DMS 273 treated with DMSO at 0.1 percent for 48 hours (cell line): ENCODE results near the gene NUP85.
"Not testable (repeated sequence)": the region's sequence is repeated elsewhere in the genome, so short reads cannot be mapped to it uniquely, and the experiment has no call there.

ENCODE experiments used
- DNase-seq: peaks from one replicate; lab custom pipeline; 2025; lab: John Stamatoyannopoulos, UW

NUP85 gene

DNA sequence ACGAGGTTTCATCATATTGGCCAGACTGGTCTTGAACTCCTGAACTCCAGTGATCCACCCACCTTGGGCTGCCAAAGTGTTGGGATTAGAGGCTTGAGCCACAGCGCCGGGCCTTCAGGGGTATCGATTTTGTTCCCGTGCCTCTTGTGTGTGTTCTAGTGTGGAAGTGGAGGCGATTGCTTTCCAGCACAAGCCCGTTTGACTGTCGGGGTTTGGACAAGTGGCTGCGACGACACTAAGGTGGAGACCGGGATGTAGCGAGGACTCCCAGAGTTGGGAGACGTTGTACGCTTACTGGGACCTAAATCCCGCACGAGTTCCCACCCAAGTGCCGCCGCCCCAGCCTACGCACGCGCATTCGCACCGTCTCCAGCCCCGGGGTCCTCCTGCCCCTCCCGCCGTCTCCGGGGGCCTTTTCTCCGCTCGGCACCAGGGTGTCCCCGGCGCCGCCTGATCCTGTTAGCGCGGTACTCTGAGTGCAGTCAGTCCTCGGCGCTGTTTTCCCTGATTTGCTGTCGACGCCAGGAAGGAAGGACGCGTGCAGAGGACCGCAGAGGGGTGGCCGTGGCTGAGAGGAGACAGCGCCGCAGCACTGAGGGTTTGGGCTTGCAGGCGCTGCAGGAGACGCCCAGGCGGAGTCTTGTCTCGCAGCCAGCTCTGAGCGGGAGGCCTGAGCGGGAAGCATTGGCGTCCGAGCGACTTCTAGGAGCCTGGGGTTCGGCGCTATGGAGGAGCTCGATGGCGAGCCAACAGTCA is at the start of gene NUP85:
Gene NUP85 (plus strand): TSS at position 643 of the 756 bp plus-strand sequence. CDS start 83 bp downstream, at position 726.
- DNase-seq = peak; percentile 86

GRCh38 chr17:75158480-75158879 is 47.0 kb upstream of the NUP85 start:
- not testable (repeated sequence) for DNase-seq

DNA sequence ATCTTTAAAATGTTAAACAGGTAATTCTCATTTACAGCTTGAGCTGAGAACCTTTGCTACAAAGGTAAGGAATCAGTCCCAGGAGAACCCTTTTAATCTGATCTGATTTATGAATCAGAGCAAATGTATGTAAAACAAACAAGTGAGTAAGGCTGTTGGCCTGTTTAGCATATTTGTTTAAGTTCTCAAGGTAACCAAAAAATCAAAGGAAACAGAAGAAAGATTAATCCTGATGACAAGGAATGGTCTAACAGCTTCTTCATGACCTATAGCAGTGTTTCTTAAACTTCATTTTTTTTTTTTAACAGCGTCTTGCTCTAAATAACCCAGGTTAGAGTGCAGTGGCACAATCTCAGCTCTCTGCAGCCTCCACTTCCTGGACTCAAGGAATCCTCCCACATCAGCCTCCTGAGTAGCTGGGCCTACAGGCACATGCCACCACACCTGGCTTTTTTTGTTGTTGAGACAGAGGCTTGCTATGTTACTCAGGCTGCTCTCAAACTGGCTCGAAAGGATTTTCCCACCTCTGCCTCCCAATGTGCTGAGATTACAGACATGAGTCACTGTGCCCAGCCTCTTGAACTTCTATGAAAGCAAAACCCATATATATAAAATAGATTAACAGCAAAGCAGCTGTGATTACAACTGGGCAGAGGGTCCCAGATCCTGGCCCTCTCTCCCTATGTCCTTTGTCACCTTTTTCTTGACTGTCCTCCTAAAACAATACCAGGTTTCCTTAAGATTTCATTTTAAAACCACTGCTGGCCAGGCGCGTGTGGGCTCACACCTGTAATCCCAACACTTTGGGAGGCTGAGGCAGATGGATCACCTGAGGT is 46.1 kb upstream of the NUP85 start:
- no peak for DNase-seq

- DNase-seq = no peak
Measured at GRCh38 chr17:75160211-75160610, 45.3 kb upstream of the NUP85 start.

DNA sequence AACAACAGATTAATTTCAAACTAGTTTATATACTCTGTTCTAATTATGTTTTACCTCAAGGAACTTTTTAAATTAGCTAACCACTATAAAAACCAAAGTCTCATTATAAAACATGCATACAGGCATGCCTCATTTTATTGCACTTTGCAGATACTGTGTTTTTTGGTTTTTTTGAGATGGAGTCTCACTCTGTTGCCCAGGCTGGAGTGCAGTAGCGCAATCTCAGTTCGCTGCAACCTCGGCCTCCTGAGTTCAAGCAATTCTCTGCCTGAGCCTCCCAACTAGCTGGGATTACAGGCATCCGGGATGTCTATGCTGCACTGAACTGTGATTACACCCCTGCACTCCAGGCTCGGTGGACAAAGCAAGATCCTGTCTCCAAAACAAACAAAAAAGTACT is 42.4 kb upstream of the NUP85 start:
- DNase-seq = no peak

- not testable (repeated sequence) for DNase-seq
Measured at GRCh38 chr17:75164606-75165005, 40.9 kb upstream of the NUP85 start.

DNA sequence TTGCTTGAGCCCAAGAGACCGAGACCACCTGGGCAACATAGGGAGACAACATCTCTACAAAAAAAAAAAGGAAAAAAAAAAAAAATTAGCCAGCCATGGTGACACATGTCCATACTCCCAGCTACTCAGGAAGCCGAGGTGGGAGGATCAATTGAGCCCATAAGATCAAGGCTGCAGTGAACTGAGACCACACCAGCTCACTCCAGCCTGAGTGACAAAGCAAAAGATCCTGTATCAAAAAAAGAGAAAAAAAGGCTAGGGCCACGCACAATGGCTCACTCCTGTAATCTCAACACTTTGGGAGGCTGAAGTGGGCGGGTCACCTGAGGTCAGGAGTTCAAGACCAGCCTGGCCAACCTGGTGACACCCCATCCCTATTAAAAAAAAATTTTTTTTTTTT is 36.5 kb upstream of the NUP85 start:
- DNase-seq = no peak

DNA sequence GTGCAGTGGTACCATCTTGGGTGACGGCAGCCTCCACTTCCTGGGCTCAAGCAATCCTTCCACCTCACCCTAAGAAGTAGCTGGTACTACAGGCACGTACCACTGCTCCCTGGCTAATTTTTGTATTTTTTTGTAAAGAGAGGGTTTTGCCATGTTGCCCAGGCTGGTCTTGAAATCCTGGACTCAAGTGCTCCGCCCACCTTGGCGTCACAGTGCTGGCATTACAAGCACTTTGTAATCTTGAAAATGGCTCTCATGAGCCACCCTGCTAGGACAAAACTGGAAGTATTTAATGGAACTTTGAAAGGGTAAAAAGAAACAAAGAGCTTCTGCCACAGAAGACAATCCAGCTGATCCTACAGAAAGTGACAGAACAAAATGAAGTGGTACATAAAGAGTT is 32.0 kb upstream of the NUP85 start:
- DNase-seq = no peak

DNA sequence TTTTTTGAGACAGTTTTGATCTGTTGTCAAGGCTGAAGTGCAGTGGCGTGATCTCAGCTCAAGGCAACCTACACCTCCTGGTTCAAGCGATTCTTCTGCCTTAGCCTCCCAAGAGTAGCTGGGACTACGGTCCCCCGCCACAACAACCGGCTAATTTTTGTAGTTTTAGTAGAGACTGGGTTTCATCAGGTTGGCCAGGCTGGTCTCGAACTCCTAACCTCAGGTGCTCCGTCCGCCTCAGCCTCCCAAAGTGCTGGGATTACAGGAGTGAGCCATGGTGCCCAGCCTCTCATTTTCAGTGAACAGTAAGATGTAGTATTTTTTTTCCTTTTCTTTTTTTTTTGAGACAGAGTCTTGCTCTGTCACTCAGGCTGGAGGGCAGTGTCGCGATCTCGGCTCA is 30.5 kb upstream of the NUP85 start:
- DNase-seq = no peak

- no peak for DNase-seq
Measured at GRCh38 chr17:75176625-75177024, 28.9 kb upstream of the NUP85 start.

DNA sequence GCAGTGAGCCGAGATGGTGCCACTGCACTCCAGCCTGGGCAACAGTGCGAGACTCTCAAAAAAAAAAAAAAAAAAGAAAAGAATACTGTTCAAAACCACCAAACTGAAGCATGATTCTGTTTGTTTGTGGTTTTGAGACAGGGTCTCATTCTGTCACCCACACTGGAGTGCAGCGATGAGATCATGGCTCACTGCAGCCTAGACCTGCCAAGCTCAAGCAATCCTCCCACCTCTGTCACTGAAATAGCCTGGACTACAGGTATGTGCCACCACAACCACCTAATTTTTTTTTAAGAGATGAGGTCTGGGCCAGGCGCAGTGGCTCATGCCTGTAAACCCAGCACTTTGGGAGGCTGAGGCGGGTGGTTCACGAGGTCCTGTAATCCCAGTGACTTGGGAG is 27.0 kb upstream of the NUP85 start:
- no peak for DNase-seq

- DNase-seq = no peak
Measured at GRCh38 chr17:75181110-75181509, 24.4 kb upstream of the NUP85 start.

- no peak for DNase-seq
Measured at GRCh38 chr17:75181608-75182318, 23.7 kb upstream of the NUP85 start.

DNA sequence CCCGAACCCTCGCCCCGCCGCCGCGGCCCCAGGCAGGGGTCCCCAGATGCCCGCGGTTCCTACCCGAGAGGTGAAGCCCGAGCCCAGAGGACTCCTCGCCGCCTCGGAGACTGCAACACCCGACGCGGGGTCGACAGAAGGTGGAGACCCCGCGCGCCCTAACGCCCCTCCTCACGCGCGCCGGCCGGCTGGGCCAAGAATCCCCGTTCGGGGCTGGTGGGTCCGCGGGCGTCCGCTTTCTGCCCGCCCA is 23.2 kb upstream of the NUP85 start:
- no peak for DNase-seq

DNA sequence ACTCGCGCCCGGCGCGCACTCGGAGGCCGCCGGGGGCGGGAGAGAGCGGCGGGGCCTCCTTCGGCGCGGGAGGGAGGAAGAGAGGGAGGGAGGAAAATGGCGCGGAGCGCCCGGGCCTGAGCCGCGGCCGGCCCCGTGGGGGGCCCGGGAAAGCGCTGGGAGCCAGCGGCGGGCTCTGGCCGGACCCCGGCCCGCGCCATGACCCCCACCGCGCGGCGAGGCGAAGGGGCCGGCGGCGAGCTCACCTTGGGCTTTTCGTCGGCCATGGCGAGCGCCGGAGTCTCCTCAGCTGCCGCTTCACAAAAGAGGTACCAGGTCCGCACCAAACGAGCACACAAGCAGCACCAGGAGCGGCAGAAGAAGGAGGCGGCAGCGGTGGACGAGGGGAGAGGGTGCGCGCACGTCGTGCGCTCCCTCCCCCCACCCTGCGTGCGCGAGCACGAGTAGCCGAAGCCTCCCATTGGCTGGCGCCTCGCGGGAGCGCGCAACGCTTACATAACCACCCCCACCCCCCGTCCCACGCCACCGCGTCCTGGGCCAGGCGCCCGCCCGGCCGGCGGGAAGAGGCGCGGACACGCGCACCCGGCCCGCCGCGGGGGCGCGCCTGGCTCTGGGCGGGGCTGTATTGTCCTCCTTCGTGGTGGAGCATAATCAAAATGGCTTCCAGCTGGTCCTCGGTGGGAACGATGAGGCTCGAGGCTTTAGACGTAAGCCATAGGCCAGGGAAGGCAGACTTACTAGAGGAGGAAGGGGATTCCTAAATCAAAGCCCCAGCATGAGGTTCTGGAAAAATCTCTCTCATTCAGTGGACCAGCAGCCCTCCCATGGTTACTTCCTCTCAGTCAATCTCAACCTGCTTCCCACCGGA is 22.7 kb upstream of the NUP85 start, which contains the start of gene SUMO2:
Gene SUMO2 (minus strand): TSS at position 391 of the 868 bp plus-strand sequence. CDS start 125 bp downstream, at position 266.
- DNase-seq = peak; percentile 64

- DNase-seq = no peak
Measured at GRCh38 chr17:75183999-75184884, 21.2 kb upstream of the NUP85 start.

DNA sequence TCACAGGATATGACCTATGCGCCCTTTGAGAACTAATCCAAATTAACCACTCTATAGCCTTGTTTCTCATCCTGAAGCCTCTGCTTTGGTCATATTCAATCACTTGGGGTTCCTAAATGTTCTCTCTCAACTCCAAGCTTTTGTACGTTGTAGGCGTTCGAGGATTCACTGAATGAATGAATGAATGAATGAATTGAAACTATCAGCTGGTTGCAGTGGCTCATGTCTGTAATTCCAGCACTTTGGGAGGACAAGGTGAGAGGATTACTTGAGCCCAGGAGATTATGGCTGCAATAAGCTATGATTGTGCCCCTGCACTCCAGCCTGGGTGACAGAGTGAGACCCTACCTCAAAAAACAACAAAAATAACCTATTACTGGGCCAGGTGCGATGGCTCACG is 16.9 kb upstream of the NUP85 start:
- no peak for DNase-seq

GRCh38 chr17:75191584-75191983 is 13.9 kb upstream of the NUP85 start:
- DNase-seq = no peak

DNA sequence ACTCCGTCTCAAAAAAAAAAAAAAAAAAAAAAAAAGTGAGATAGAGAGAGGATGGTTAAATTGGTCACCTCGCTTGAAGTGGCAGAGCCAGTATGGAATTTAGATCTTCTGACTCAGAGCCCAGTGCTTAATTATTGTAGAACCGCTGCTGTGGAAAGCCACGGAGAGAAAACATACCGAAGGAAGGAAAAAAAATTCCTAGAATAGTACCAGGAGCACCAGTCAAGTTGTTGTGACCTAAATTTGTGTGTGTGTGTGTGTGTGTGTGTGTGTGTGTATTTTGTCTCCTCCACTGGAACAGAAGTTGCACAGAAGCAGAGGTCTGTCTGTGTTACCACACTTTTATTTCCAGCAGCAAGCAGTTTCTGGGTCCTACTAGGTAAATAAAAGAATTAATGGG is 10.6 kb upstream of the NUP85 start:
- DNase-seq = no peak

GRCh38 chr17:75199886-75200618 is 5.4 kb upstream of the NUP85 start:
- DNase-seq = no peak
